GM12892 (cell line): ENCODE measurements around the gene AXDND1.

Experiments used
- POLR2A ChIP-seq: IDR thresholded peaks from 2 replicates; pipeline ENCODE4 v1.6.1; 2011; ENCODE audit warnings: low read depth, low read length, control low read depth
- POLR2AphosphoS5 ChIP-seq: IDR thresholded peaks from 2 replicates; pipeline ENCODE4 v1.6.1; 2011; ENCODE audit warnings: low read depth, low read length, control low read depth
- TAF1 ChIP-seq: IDR thresholded peaks from 2 replicates; pipeline ENCODE4 v1.6.1; 2011; ENCODE audit warnings: low read depth, mild to moderate bottlenecking, control low read depth, low read length, borderline replicate concordance

DNA sequence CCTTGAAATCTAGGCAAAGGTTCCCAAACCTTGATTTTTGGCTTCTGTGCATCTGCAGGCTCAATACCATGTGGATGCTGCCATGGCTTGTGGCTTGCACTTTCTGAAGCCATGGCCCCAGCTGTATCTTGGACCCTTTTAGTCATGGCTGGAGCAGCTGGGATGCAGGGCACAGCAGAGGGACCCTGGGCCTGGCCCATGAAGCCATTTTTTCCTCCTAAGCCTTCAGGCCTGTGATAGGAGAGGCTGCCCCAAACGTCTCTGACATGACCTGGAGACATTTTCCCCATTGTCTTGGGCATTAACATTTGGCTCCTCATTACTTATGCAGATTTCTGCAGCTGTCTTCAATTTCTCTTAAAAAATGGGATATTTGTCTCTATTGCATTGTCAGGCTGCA, 112.6 kb downstream of the AXDND1 start:
- TF ChIP-seq POLR2AphosphoS5 = no peak
- no peak for TF ChIP-seq POLR2A
- TF ChIP-seq TAF1 = no peak
